ENCODE data around the gene TET3. TPM values are rescaled to one million over a fixed set of nuclear protein-coding genes. Genes with fewer than 3 reads are reported as not detected.

TET3 gene
- total and polyA plus RNA-seq, 2 experiments from 2014 or later, result 3.6 to 19.9 TPM

- no peak for TF ChIP-seq STAT1 (IDR thresholded peaks at IDR 0.05; ENCODE audit: unreplicated experiment)
These were observed 11.9 kb upstream of the TET3 start (continued) for GRCh38 chr2:73972846-73973245.

DNA sequence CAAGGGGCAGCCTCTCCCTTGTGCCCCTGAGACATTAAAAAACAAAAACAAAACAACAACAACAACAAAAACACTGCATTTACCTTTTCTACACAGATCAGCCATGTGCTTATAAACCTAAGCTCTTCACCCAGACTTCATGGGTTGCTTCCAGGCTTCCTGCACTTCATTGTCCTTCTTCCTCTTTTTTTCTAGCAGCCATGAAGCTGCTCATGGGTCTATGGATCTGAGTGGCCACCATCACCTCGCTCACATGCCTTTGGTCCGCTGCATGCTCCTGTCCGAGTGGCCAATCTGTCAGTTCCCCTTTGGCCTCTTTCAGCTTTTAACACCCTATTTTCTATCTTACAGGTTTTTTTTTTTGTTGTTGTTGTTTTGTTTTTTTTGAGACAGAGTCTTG is 9.0 kb upstream of the TET3 start:
- H3K27ac Mint-ChIP-seq, result no peak overlapping the region

More for the DNA sequence above, 9.0 kb upstream of the TET3 start:
- no peak overlapping the region for H3K4me3 Mint-ChIP-seq
- no peak overlapping the region for H3K27ac ChIP-seq (ENCODE audit: low read depth)
- H3K9me2 ChIP-seq (ENCODE audit: insufficient read depth), result no peaks in the 10 kb centered on the region
- ATAC-seq, result no peak
- H2AFZ ChIP-seq, result no peak overlapping the region
- peaks cover 17% of the 10 kb centered on the region for H3K27me3 ChIP-seq (ENCODE audit: insufficient read depth)
- TF ChIP-seq ZNF331 (CRISPR knock-in tag; IDR thresholded peaks at IDR 0.05; ENCODE audit: low read depth) (no peak), CREB1 (CRISPR knock-in tag; IDR thresholded peaks at IDR 0.05; ENCODE audit: low read depth) (no peak), ZNF114 (CRISPR knock-in tag; IDR thresholded peaks at IDR 0.05) (no peak), STAT1 (IDR thresholded peaks at IDR 0.05; ENCODE audit: unreplicated experiment) (no peak), JUNB (IDR thresholded peaks at IDR 0.05; ENCODE audit: unreplicated experiment) (no peak), CTCF (conservative IDR thresholded peaks at IDR 0.05; ENCODE audit: low read depth in 2 of 2) (no peak), EZH2 (IDR thresholded peaks at IDR 0.05; ENCODE audit: low read depth, unreplicated experiment) (no peak)
- TF ChIP-seq, protein P1, sequence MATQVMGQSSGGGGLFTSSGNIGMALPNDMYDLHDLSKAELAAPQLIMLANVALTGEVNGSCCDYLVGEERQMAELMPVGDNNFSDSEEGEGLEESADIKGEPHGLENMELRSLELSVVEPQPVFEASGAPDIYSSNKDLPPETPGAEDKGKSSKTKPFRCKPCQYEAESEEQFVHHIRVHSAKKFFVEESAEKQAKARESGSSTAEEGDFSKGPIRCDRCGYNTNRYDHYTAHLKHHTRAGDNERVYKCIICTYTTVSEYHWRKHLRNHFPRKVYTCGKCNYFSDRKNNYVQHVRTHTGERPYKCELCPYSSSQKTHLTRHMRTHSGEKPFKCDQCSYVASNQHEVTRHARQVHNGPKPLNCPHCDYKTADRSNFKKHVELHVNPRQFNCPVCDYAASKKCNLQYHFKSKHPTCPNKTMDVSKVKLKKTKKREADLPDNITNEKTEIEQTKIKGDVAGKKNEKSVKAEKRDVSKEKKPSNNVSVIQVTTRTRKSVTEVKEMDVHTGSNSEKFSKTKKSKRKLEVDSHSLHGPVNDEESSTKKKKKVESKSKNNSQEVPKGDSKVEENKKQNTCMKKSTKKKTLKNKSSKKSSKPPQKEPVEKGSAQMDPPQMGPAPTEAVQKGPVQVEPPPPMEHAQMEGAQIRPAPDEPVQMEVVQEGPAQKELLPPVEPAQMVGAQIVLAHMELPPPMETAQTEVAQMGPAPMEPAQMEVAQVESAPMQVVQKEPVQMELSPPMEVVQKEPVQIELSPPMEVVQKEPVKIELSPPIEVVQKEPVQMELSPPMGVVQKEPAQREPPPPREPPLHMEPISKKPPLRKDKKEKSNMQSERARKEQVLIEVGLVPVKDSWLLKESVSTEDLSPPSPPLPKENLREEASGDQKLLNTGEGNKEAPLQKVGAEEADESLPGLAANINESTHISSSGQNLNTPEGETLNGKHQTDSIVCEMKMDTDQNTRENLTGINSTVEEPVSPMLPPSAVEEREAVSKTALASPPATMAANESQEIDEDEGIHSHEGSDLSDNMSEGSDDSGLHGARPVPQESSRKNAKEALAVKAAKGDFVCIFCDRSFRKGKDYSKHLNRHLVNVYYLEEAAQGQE (IDR thresholded peaks at IDR 0.05; ENCODE audit: unreplicated experiment), result no peak
- no peak for DNase-seq (ENCODE audit: low spot score)
- no peaks in the 10 kb centered on the region for H3K9me3 Mint-ChIP-seq
- no peaks in the 10 kb centered on the region for H3K79me2 ChIP-seq (replicated peaks; ENCODE audit: insufficient read depth)
- no peaks in the 10 kb centered on the region for H4K20me1 ChIP-seq (replicated peaks; ENCODE audit: insufficient read depth)
- peaks cover 15% of the 10 kb centered on the region for H3K4me1 ChIP-seq (ENCODE audit: insufficient read depth)
- peaks cover 28% of the 10 kb centered on the region for H3K4me1 Mint-ChIP-seq
- H3K4me3 ChIP-seq, result no peak overlapping the region
- no peaks in the 10 kb centered on the region for H3F3A ChIP-seq (replicated peaks; ENCODE audit: low read depth)
- H3K36me3 Mint-ChIP-seq (ENCODE audit: low read depth), result no peaks in the 10 kb centered on the region
- no peaks in the 10 kb centered on the region for H3K36me3 ChIP-seq (ENCODE audit: insufficient read depth)
- peaks cover 20% of the 10 kb centered on the region for H3K27me3 Mint-ChIP-seq (ENCODE audit: insufficient read depth, low read depth, poor library complexity)
- no peak overlapping the region for H3K4me2 ChIP-seq
